Adrenal gland (tissue), 12 donors: ENCODE measurements around the gene CCDC117. TPM values are rescaled to one million over a fixed set of nuclear protein-coding genes. Genes with fewer than 3 reads are reported as not detected.
"Not testable (repeated sequence)": the region's sequence is repeated elsewhere in the genome, so short reads cannot be mapped to it uniquely, and the experiment has no call there.

Experiments used
- DNase-seq, 7 donors: peaks; one replicate each; pipeline ENCODE4 v3.0.0-alpha.2; 2019 to 2020
- H3K27ac ChIP-seq, 5 donors: fragments of 200-600 bp; sonication (generic) in 4 of 5; 1 replicate in 3 of 5; 2 replicates in 2 of 5; pipeline versions ENCODE4 v1.5.1 to v1.8.0; 2016 to 2020; ENCODE audit warnings: mild to moderate bottlenecking in 1 of 5
- H3K27me3 ChIP-seq: fragments of 200-600 bp; 2 replicates; pipeline ENCODE4 v1.8.0; 2021
- H3K36me3 ChIP-seq, 2 donors: fragments of 200-600 bp; replicated peaks in 1 of 2; 1 replicate in 1 of 2; 2 replicates in 1 of 2; pipeline versions ENCODE4 v1.5.1 to v1.8.0; 2018 to 2022
- H3K4me1 ChIP-seq, 2 donors: fragments of 200-600 bp; replicated peaks in 1 of 2; 1 replicate in 1 of 2; 2 replicates in 1 of 2; pipeline versions ENCODE4 v1.5.1 to v1.8.0; 2018 to 2021
- H3K4me3 ChIP-seq, 4 donors: fragments of 200-600 bp; sonication (generic) in 3 of 4; one replicate each; pipeline ENCODE4 v1.5.1; 2016 to 2018
- H3K9me3 ChIP-seq, 3 donors: fragments of 200-600 bp; sonication (generic) in 1 of 3; replicated peaks in 1 of 3; 1 replicate in 2 of 3; 2 replicates in 1 of 3; pipeline versions ENCODE4 v1.5.1 to v1.8.0; 2016 to 2021
- POLR2A ChIP-seq, 2 donors: fragments of 450-650 bp; IDR thresholded peaks; one replicate each; pipeline ENCODE4 v1.6.1; 2017; ENCODE audit warnings: antibody characterized with exemption in 2 of 2, mild to moderate bottlenecking in 2 of 2, moderate library complexity in 1 of 2
- WGBS, 4 donors: extraction: QIAGEN DNeasy Blood & Tissue Kit in 2 of 4; methylation state at CpG; one replicate each; pipeline versions ENCODE4 v1.1.5 to v1.1.7; 2013 to 2017; 5-methylcytosine and 5-hydroxymethylcytosine counted together
- intact Hi-C, 2 donors: fragments of 100-400 bp; cut with DNase I; formaldehyde crosslinking; loops; one replicate each; pipeline versions ENCODE4 v1.14.1 to v1.15.0; 2022 to 2023
- polyA plus RNA-seq, 3 donors: library from polyadenylated mRNA; stranded (reverse); fragments of 200-250 nt in 2 of 3; fragments of 350-450 nt in 1 of 3; fragmentation: Illumina TruSeq in 1 of 3; extraction: RNeasy Lipid Tissue Mini Kit (QIAGEN cat#74804) in 1 of 3; gene quantifications; one replicate each; pipeline ENCODE4 v1.2.3, GENCODE V29; 2013 to 2014
- total RNA-seq, 9 donors: library from RNA; depleted of rRNA in 4 of 9; stranded (reverse); fragments of >200 nt in 4 of 9; fragments of 120-200 nt in 1 of 9; fragmentation: NEBNext Ultra II Directional in 1 of 9; extraction: Animal tissue kit (Norgen Biotek cat#: 25700) in 1 of 9; gene quantifications; one replicate each; pipeline versions ENCODE4 v1.1.0 to v1.2.4, GENCODE V29; 2013 to 2023
- TF ChIP-seq, protein P1 (sequence below), 6 experiments: fragments of 450-650 bp in 4 of 6; fragments of 200-600 bp in 2 of 6; sonication (generic) in 1 of 6; IDR thresholded peaks; 1 replicate in 5 of 6; 2 replicates in 1 of 6; pipeline versions ENCODE4 v1.5.1 to v1.8.0; 2016 to 2021; ENCODE audit warnings: antibody characterized with exemption in 6 of 6, mild to moderate bottlenecking in 2 of 6, moderate library complexity in 1 of 6
- donor health status: healthy with polysubstance abuse.
- donor health status: Bipolar disorder and iron deficiency.
- donor health status: DM: yes; HTN: yes; CAD: no.
- donor health status: DM: no; HTN: no; CAD: no.
- donor health status: DM: no; HTN: no; CAD: no.
- donor health status: DM: yes; HTN: yes; CAD: no.

CCDC117 gene
- total and polyA plus RNA-seq, 12 donors = 9.0 to 38.0 (median 23.1) TPM

GRCh38 chr22:28750471-28750881 is 22.0 kb upstream of the CCDC117 start:
- H3K36me3 ChIP-seq = peaks cover 0 to 31% of the 10 kb centered on the region in 2 donors
- H3K27ac ChIP-seq = no peak overlapping the region
- H3K4me1 ChIP-seq = no peaks in the 10 kb centered on the region
- H3K4me3 ChIP-seq = no peak overlapping the region
- no peak for TF ChIP-seq POLR2A (IDR thresholded peaks at IDR 0.05)
- TF ChIP-seq, protein P1, sequence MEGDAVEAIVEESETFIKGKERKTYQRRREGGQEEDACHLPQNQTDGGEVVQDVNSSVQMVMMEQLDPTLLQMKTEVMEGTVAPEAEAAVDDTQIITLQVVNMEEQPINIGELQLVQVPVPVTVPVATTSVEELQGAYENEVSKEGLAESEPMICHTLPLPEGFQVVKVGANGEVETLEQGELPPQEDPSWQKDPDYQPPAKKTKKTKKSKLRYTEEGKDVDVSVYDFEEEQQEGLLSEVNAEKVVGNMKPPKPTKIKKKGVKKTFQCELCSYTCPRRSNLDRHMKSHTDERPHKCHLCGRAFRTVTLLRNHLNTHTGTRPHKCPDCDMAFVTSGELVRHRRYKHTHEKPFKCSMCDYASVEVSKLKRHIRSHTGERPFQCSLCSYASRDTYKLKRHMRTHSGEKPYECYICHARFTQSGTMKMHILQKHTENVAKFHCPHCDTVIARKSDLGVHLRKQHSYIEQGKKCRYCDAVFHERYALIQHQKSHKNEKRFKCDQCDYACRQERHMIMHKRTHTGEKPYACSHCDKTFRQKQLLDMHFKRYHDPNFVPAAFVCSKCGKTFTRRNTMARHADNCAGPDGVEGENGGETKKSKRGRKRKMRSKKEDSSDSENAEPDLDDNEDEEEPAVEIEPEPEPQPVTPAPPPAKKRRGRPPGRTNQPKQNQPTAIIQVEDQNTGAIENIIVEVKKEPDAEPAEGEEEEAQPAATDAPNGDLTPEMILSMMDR (IDR thresholded peaks at IDR 0.05) = no peak
- intact Hi-C loops = no loop called here
- no peaks in the 10 kb centered on the region for H3K27me3 ChIP-seq
- no peaks in the 10 kb centered on the region for H3K9me3 ChIP-seq
- 70 to 82% (median 78%) methylated on average over 6 of the region's 6 CpGs for WGBS, 4 donors
- DNase-seq = no peak

DNA sequence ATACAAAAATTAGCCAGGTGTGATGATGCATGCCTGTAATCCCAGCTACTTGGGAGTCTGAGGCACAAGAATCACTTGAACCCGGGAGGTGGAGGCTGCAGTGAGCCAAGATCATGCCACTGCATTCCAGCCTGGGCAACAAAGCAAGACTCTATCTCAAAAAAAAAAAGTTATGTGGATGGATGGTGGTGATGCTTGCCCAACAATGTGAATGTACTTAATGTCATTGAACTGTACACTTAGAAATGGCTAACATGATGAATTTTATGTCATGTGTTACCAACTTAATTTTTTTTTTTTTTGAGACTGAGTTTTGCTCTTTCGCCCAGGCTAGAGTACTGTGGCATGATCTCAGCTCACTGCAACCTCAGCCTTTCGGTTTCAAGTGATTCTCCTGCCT is 18.0 kb upstream of the CCDC117 start:
- 94 to 96% (median 95%) methylated on average over 3 of the region's 3 CpGs for WGBS, 4 donors
- H3K9me3 ChIP-seq, H3K27ac ChIP-seq, H3K36me3 ChIP-seq, DNase-seq, H3K27me3 ChIP-seq, intact Hi-C loops, H3K4me1 ChIP-seq, H3K4me3 ChIP-seq: not testable (repeated sequence)

DNA sequence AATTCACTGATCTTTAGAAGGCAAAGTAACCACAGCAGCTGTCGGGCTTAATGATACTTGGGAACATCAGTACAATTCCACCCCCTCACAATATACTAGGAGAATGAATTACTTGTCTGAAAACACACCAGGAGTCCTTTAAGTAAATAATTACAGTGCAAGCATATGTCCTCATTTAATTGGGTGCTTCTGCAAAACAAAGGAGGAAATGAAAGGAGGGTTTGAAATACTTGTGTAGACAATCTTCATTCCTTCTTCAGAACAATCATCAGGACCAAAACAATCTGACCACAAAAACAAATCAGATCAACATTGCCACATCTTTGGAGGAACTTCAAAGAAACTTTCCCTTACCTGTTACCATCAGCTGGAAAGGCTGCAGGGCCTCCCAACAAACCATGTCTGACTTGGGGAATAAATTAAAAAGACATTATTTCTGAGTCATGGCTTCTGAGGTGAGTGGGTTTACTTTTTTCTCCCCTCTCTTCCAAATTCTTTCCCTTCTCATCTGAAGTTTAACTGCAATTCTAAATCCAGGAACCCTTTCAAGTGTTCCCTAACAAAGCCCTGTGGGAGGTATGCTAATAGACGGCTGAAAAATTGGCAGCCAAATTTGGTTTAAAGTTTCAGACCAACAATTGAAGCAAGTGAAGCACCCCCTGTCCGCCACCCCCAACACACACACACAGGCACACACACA is 12.5 kb upstream of the CCDC117 start:
- Histone ChIP-seq H3K27ac (no peak overlapping the region), H3K27me3 (no peaks in the 10 kb centered on the region), H3K36me3 (no peaks in the 10 kb centered on the region), H3K4me3 (no peak overlapping the region), H3K9me3 (no peaks in the 10 kb centered on the region), H3K4me1 (no peaks in the 10 kb centered on the region)
- DNase-seq = no peak
- intact Hi-C loops = loop anchor here in 1 of 2 donors (10.0 kb wide), 1 partner anchor 155 kb away; no protein-coding TSS in a partner anchor
- WGBS, 4 donors = 59 to 76% (median 71%) methylated on average over 3 of the region's 3 CpGs
- TF ChIP-seq, protein P1 (IDR thresholded peaks at IDR 0.05) = no peak
- no peak for TF ChIP-seq POLR2A (IDR thresholded peaks at IDR 0.05)

DNA sequence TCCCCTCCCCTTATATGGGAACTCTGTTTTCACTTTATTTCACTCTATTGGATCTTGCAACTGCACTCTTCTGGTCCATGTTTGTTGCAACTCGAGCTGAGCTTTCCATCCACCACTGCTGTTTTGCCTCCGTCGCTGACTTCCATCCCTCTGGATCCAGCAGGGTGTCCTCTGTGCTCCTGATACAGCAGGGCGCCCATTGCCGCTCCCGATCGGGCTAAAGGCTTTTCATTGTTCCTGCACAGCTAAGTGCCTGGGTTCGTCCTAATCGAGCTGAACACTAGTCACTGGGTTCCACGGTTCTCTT is 11.1 kb upstream of the CCDC117 start:
- Histone ChIP-seq H3K27ac (no peak overlapping the region), H3K27me3 (no peaks in the 10 kb centered on the region), H3K9me3 (no peaks in the 10 kb centered on the region), H3K36me3 (no peaks in the 10 kb centered on the region), H3K4me1 (no peaks in the 10 kb centered on the region), H3K4me3 (no peak overlapping the region)
- WGBS, 4 donors = 92 to 98% (median 94%) methylated on average over 9 to 10 of the region's 10 CpGs
- intact Hi-C loops = loop anchor here in 1 of 2 donors (10.0 kb wide), 1 partner anchor 157 kb away; no protein-coding TSS in a partner anchor
- no peak for DNase-seq
- no peak for TF ChIP-seq POLR2A (IDR thresholded peaks at IDR 0.05)
- TF ChIP-seq, protein P1 (IDR thresholded peaks at IDR 0.05) = no peak

GRCh38 chr22:28762000-28762399 is 10.5 kb upstream of the CCDC117 start:
- intact Hi-C loops = loop anchor here in 1 of 2 donors (10.0 kb wide), 1 partner anchor 157 kb away; no protein-coding TSS in a partner anchor
- not testable (repeated sequence) for DNase-seq, H3K9me3 ChIP-seq, H3K4me1 ChIP-seq, H3K27ac ChIP-seq, H3K36me3 ChIP-seq, H3K4me3 ChIP-seq, H3K27me3 ChIP-seq
- 79 to 95% (median 93%) methylated on average over 4 of the region's 4 CpGs for WGBS, 4 donors
